GM12892 (cell line): ENCODE measurements around the gene TGM3.

Experiments used
- DNase-seq: peaks from one replicate; pipeline ENCODE4 v3.0.0; 2011; ENCODE audit not compliant: insufficient read length
- FAIRE-seq: peaks from 2 replicates; lab custom pipeline; 2011; peaks lifted over from hg19 to GRCh38; lab: Jason Lieb, UNC
- POLR2A ChIP-seq: IDR thresholded peaks from 2 replicates; pipeline ENCODE4 v1.6.1; 2011; ENCODE audit warnings: low read depth, low read length, control low read depth
- POLR2AphosphoS5 ChIP-seq: IDR thresholded peaks from 2 replicates; pipeline ENCODE4 v1.6.1; 2011; ENCODE audit warnings: low read depth, low read length, control low read depth
- TAF1 ChIP-seq: IDR thresholded peaks from 2 replicates; pipeline ENCODE4 v1.6.1; 2011; ENCODE audit warnings: low read depth, mild to moderate bottlenecking, control low read depth, low read length, borderline replicate concordance

Gene TGM3

DNA sequence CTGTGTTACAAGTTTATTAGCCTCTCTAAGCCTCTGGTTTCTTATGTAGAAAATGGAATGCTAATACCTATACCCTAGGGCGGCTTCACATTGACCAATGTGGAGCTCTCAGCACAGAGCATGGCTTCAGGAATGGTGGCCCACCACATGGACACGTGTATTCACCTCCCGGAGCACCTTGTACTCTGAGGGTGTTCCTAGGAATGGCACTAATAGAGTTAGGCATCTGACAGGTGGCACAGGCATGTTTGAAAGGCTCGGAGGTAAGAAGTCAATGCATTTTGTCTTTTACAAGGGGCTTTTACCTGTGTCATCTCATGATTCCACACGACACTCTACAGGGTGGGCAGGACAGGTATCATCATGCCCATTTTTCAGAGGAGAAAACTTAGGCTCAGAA is 5.3 kb upstream of the TGM3 start:
- DNase-seq (no peak), FAIRE-seq (no peak)
- TF ChIP-seq POLR2A = no peak
- no peak for TF ChIP-seq TAF1
- TF ChIP-seq POLR2AphosphoS5 = no peak

DNA sequence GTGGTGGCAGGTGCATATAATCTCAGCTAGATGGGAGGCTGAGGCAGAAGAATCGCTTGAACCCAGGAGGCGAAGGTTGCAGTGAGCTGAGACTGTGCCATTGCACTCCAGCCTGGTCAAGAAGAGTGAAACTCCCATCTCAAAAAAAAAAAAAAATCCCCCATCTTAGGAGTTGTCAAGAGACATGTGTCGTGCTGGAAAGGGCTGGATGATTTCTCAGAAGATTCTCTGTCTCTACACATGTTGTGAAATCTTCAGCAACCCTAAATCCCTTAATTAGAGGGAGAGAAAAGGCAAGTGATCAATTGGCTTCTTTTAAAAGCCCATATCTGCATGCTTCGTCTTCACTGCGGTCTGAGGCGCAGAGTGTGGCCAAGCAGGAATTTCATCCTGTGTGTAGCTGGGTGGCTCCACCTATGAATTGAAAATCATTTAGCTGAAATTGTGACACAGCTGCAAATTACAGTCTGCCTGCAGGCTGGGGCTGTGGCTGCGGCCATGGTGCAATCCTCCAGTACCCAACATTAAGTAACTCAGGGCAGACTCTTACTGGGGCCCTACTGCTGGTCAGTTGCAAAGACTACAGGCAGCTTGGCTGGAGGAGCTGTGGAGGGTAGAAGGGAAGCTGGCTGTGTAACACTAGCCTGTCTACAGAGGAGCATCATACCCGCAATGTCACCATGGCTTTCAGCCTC is 3.2 kb upstream of the TGM3 start:
- TF ChIP-seq POLR2A (no peak), POLR2AphosphoS5 (no peak), TAF1 (no peak)
- no peak for FAIRE-seq
- DNase-seq = no peak

- DNase-seq (no peak), FAIRE-seq (no peak)
- TF ChIP-seq POLR2AphosphoS5 (no peak), TAF1 (no peak), POLR2A (no peak)
Measured at GRCh38 chr20:2293486-2293885, 2.3 kb upstream of the TGM3 start.

DNA sequence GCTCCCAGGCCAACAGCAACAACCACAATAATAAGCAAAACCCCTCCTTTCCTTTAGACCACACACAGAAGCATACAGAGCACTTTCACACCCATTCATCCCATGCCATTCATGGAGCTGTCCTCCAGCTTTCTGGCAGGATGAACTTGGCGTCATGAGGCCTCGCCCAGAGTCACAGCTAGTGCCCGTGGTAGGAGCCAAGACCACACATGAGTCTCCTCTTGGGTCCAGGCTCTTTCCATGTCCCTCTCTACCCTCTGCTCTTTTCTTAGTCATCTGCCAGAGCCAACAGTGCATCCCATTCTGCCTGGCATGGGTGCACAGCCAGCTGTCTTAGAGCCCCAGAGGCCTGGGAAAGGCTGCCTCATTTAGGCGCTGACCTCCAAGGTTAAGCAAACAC is 1.8 kb upstream of the TGM3 start:
- no peak for FAIRE-seq
- no peak for DNase-seq
- TF ChIP-seq POLR2AphosphoS5 (no peak), TAF1 (no peak), POLR2A (no peak)

GRCh38 chr20:2295286-2295685 is 515 bp upstream of the TGM3 start:
- DNase-seq (no peak), FAIRE-seq (no peak)
- TF ChIP-seq POLR2AphosphoS5 = no peak
- no peak for TF ChIP-seq POLR2A
- no peak for TF ChIP-seq TAF1

DNA sequence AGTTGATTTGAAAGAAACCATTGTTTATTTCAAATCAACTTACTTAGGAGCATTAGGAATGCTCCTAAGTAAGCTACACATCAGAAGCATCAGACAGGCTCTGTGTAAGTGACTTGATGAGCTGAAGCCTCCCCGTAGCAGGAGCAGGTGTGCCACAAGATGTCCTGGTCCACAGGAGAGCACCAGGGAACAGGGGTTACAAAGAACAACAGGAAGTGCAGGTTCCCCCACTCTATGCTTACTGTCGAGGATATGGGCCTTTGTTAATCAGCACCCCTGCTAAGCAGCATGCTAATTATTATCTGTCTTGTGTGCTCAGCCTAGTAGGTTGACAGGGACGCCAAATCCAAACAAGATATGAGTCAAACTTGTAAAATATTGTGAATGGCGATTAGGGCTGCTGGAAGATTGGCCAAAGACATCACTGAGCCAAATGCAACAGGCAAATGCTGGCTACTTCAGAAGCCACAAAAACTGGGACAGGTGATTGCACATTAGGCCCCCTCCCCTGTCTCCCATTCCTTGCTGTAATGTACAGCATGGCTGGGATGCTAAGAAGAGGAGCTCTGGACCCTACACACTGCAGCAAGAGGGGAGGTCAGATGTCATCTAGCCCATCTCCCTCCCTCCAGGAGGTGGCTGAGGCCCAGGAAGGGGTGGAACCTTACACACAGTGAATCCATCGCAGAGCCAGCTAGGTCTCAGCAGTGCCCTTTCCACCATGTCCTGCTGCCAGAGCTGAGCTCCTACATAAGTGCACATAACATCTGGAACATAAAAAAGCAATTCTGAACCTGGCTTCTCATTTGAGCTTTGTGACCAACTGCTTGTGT is 939 bp downstream of the TGM3 start:
- no peak for FAIRE-seq
- no peak for DNase-seq
- TF ChIP-seq POLR2AphosphoS5 (no peak), POLR2A (no peak), TAF1 (no peak)

DNA sequence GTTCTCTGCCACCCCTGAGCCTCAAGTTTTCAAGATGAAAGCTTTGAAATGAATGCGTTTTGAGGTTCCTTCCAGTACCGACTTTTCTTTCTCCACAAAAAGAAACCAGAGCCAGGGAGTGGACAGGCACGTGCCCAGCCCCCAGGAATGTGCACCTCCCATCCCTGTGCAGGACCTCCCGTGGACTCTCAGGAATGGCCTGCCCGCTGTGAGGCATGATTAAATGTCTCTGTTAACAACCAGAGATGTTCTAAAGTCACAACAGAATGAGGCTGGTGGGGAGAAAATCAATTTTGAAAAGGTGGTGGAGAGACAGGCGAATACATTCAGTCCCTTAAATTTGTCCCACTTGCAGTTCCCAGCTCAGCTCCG is 1.5 kb downstream of the TGM3 start:
- FAIRE-seq (no peak), DNase-seq (no peak)
- TF ChIP-seq POLR2AphosphoS5 (no peak), TAF1 (no peak), POLR2A (no peak)

- TF ChIP-seq POLR2AphosphoS5 = no peak
- no peak for TF ChIP-seq TAF1
- no peak for TF ChIP-seq POLR2A
- FAIRE-seq (no peak), DNase-seq (no peak)
Measured at GRCh38 chr20:2298116-2298515, 2.3 kb downstream of the TGM3 start.

DNA sequence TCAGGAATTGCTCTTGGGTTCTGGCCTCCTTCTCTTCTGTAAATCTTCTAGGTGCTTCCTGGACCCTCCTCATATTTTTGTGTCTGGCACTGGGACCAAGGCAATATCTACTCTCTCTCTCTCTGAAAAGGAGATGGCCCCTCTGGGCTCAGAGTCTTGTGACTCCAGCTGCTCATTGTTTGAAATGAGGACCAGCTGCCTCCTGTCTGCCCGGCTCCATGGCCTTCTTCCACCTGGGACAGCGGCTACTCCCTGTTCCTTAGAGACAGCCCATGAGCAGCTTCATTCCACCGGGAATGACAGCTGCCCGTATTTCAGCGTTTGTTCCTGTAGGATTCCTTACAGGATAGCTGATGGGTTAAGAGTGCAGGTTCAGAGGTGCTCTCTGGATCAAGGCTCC is 2.9 kb downstream of the TGM3 start:
- DNase-seq (no peak), FAIRE-seq (no peak)
- TF ChIP-seq TAF1 (no peak), POLR2A (no peak), POLR2AphosphoS5 (no peak)

- TF ChIP-seq POLR2A (no peak), TAF1 (no peak), POLR2AphosphoS5 (no peak)
- no peak for FAIRE-seq
- no peak for DNase-seq
Measured at GRCh38 chr20:2299301-2299700, 3.5 kb downstream of the TGM3 start.

GRCh38 chr20:2300002-2300401 is 4.2 kb downstream of the TGM3 start:
- TF ChIP-seq POLR2AphosphoS5 = no peak
- no peak for TF ChIP-seq TAF1
- no peak for TF ChIP-seq POLR2A
- FAIRE-seq = no peak
- DNase-seq = no peak

DNA sequence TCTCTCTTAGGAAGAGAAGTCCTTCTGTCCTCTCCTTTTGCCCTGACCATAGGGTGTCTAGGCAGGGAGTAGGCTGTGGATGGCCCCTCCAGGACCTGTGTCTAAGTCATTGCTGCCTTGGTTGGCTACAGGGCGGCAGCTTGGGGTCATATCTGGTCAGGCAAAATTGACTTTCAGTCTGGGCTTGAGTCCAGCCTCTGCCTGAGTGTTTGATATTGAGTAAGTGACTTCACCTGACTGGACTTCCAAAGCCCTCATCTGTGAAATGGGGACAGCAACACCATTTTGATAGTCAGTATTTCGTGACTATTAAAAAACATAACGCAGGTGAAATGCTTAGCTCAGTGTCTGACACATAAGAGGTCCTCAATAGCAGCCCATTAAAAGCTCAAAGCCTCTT is 4.6 kb downstream of the TGM3 start:
- TF ChIP-seq POLR2AphosphoS5 (no peak), POLR2A (no peak), TAF1 (no peak)
- DNase-seq = no peak
- FAIRE-seq = no peak
